OCI-LY7 (cell line): ENCODE results near the gene LPIN2. TPM values are rescaled to one million over a fixed set of nuclear protein-coding genes. Genes with fewer than 3 reads are reported as not detected.

Experiments used
- BruUV-seq: library from RNA; stranded (reverse); fragments of 400-500 nt; replicated peaks from 2 replicates; lab custom pipeline; 2021; lab: Mats Ljungman, UMichigan
- CTCF ChIA-PET: fragments of 300-600 bp; sonication (Branson Sonifier 250); formaldehyde crosslinking; loops from one replicate; lab custom pipeline; 2022; ENCODE audit warnings: antibody characterized with exemption; ENCODE audit not compliant: unreplicated experiment; lab: Charles Lee
- POLR2A ChIA-PET: fragments of 300-600 bp; sonication (Branson Sonifier 250); formaldehyde crosslinking; loops from one replicate; lab custom pipeline; 2022; ENCODE audit warnings: antibody characterized with exemption; lab: Charles Lee
- DNase-seq: peaks from one replicate; pipeline ENCODE4 v3.0.0-alpha.2; 2015; ENCODE audit warnings: low spot score
- H2AFZ ChIP-seq: fragments of 200-600 bp; sonication (generic), shearing (Covaris generic); 2 replicates; pipeline ENCODE4 v1.6.1; 2014; ENCODE audit warnings: mild to moderate bottlenecking, antibody characterized with exemption, low read length, moderate library complexity
- H3K27ac ChIP-seq: fragments of 200-600 bp; sonication (generic); 2 replicates; pipeline ENCODE4 v1.5.1; 2014; ENCODE audit warnings: mixed run types, low read depth, mild to moderate bottlenecking, moderate library complexity, low read length, inconsistent platforms; ENCODE audit not compliant: poor library complexity, severe bottlenecking
- H3K36me3 ChIP-seq: fragments of 200-600 bp; sonication (generic); 2 replicates; pipeline ENCODE4 v1.6.1; 2014; ENCODE audit warnings: mild to moderate bottlenecking, antibody characterized with exemption, low read length, moderate library complexity, mixed read lengths; ENCODE audit not compliant: insufficient read depth
- H3K4me1 ChIP-seq: fragments of 200-600 bp; sonication (generic); 2 replicates; pipeline ENCODE4 v1.5.1; 2014; ENCODE audit warnings: mild to moderate bottlenecking, low read length; ENCODE audit not compliant: insufficient read depth, poor library complexity, severe bottlenecking
- H3K4me2 ChIP-seq: fragments of 200-600 bp; sonication (generic); 2 replicates; pipeline ENCODE4 v1.6.1; 2014; ENCODE audit warnings: mild to moderate bottlenecking, low read length
- H3K4me3 ChIP-seq: fragments of 200-600 bp; sonication (generic); 2 replicates; pipeline ENCODE4 v1.5.1; 2014; ENCODE audit warnings: mild to moderate bottlenecking, low read depth, low read length; ENCODE audit not compliant: poor library complexity, severe bottlenecking
- H3K79me2 ChIP-seq: fragments of 200-600 bp; sonication (generic); 2 replicates; pipeline ENCODE4 v1.6.1; 2016; ENCODE audit warnings: low read depth, mild to moderate bottlenecking, low read length, moderate library complexity, mixed read lengths; ENCODE audit not compliant: insufficient read depth
- H3K9me2 ChIP-seq: fragments of 200-600 bp; sonication (generic); 2 replicates; pipeline ENCODE4 v1.6.1; 2016; ENCODE audit warnings: mild to moderate bottlenecking, low read length, mixed read lengths; ENCODE audit not compliant: insufficient read depth
- H3K9me3 ChIP-seq: fragments of 200-600 bp; sonication (generic); 2 replicates; pipeline ENCODE4 v1.6.1; 2014; ENCODE audit warnings: mild to moderate bottlenecking, mixed run types, low read length, mixed read lengths
- H4K20me1 ChIP-seq: fragments of 200-600 bp; sonication (generic); 2 replicates; pipeline ENCODE4 v1.6.1; 2014; ENCODE audit warnings: mild to moderate bottlenecking, antibody characterized with exemption, low read length, moderate library complexity, mixed read lengths; ENCODE audit not compliant: insufficient read depth
- EZH2phosphoT487 ChIP-seq: fragments of 200-600 bp; sonication (generic); IDR thresholded peaks from 2 replicates; pipeline ENCODE4 v1.6.1; 2018; ENCODE audit warnings: low read depth, borderline replicate concordance, mild to moderate bottlenecking, mixed run types, antibody characterized with exemption, low read length, moderate library complexity, mixed read lengths
- intact Hi-C: fragments of 100-400 bp; cut with micrococcal nuclease; formaldehyde crosslinking; loops from one replicate; pipeline ENCODE4 v1.10.0; 2022; ENCODE audit not compliant: unreplicated experiment
- total RNA-seq, 2 experiments: library from RNA; depleted of rRNA in 1 of 2; stranded (reverse); fragments of >200 nt in 1 of 2; shearing (Covaris generic) in 1 of 2; gene quantifications; 2 replicates each; pipeline ENCODE4 v1.2.3, GENCODE V29; 2014 to 2022
- TF ChIP-seq, protein P1 (sequence below): fragments of 200-600 bp; sonication (generic); conservative IDR thresholded peaks from 2 replicates; pipeline ENCODE4 v1.5.1; 2014; ENCODE audit warnings: mild to moderate bottlenecking, antibody characterized with exemption, low read length, moderate library complexity, mixed read lengths

Gene LPIN2
- total RNA-seq, 2 experiments from 2014 or later: 18.9 to 20.1 TPM

DNA sequence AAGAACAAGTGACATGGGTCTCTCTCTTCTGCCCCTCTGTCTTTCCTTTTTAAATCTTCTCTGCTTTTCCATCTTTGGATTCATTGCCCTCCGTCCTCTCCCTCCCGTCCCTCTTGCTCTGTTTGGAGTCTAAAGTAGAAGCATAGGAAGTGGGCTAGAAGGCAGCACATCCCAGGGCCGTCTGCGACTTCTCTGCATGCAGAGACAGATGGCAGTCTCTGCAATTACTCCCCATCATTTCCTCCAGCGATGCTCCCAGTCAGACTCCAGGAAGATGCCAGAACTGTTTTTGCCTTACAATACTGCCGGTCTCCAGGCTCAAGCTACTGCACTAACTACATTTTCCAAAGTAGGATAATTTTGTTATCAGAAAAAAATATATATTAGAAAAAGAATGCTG, 35.2 kb upstream of the LPIN2 start:
- TF ChIP-seq, protein P1, sequence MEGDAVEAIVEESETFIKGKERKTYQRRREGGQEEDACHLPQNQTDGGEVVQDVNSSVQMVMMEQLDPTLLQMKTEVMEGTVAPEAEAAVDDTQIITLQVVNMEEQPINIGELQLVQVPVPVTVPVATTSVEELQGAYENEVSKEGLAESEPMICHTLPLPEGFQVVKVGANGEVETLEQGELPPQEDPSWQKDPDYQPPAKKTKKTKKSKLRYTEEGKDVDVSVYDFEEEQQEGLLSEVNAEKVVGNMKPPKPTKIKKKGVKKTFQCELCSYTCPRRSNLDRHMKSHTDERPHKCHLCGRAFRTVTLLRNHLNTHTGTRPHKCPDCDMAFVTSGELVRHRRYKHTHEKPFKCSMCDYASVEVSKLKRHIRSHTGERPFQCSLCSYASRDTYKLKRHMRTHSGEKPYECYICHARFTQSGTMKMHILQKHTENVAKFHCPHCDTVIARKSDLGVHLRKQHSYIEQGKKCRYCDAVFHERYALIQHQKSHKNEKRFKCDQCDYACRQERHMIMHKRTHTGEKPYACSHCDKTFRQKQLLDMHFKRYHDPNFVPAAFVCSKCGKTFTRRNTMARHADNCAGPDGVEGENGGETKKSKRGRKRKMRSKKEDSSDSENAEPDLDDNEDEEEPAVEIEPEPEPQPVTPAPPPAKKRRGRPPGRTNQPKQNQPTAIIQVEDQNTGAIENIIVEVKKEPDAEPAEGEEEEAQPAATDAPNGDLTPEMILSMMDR: no peak
- no peak for TF ChIP-seq EZH2phosphoT487
- ChIA-PET POLR2A (interaction anchor here (0.7 to 1.0 kb wide), 2 partner anchors 11 to 101 kb away, joined by 3 to 4 read pairs; no protein-coding TSS in a partner anchor), CTCF (no interaction called here)
- H3K4me3 ChIP-seq: no peak overlapping the region
- no peak overlapping the region for H3K27ac ChIP-seq
- no peaks in the 10 kb centered on the region for H3K79me2 ChIP-seq
- no peaks in the 10 kb centered on the region for H3K9me2 ChIP-seq
- no TSS peak for BruUV-seq
- H3K9me3 ChIP-seq: no peaks in the 10 kb centered on the region
- no peaks in the 10 kb centered on the region for H3K36me3 ChIP-seq
- peak overlapping the region; percentile 46; the same call in 1 of the 2 replicates for H2AFZ ChIP-seq
- no peak for DNase-seq
- no peak overlapping the region for H3K4me2 ChIP-seq
- intact Hi-C loops: no loop called here
- H3K4me1 ChIP-seq: no peaks in the 10 kb centered on the region
- H4K20me1 ChIP-seq: no peaks in the 10 kb centered on the region

DNA sequence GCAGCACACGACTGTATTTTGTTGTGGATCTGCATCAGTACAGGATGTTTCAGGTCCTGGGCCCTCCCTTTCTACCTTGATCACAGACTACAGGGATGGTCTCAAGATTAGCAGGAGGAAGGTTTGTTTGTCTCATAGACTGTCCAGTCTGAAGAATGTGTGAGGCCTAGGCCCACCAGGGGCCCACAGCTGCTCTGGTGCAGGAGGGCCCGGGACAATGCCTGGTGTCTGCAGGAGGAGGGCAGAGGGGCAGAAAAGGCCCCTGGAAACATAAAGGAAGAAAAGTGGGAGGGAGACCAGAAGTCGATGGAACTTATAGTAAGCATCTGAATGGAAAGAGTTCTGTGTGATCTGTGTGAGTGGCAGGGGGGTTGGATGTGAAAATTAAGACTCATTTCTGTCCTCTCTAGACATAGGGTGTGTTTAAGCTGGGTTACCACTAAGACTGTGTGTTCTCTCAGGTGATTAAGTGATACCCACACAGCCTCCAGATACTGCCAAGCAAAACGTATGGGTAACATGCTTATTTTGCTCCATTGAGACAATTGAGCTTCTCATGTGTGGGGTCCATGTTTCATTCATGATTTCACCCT, 33.4 kb upstream of the LPIN2 start:
- DNase-seq: no peak
- CTCF ChIA-PET: no interaction called here
- POLR2A ChIA-PET: interaction anchor here (0.6 to 1.3 kb wide), 2 partner anchors 13 to 22 kb away, joined by 3 to 4 read pairs; no protein-coding TSS in a partner anchor

More for the DNA sequence above, 33.4 kb upstream of the LPIN2 start:
- no TSS peak for BruUV-seq
- Histone ChIP-seq H3K79me2 (no peaks in the 10 kb centered on the region), H2AFZ (peak overlapping the region; percentile 52; the same call in 1 of the 2 replicates), H4K20me1 (no peaks in the 10 kb centered on the region), H3K9me2 (no peaks in the 10 kb centered on the region), H3K36me3 (no peaks in the 10 kb centered on the region), H3K4me2 (no peak overlapping the region), H3K4me3 (no peak overlapping the region), H3K4me1 (no peaks in the 10 kb centered on the region), H3K27ac (no peak overlapping the region), H3K9me3 (no peaks in the 10 kb centered on the region)
- TF ChIP-seq, protein P1: no peak
- TF ChIP-seq EZH2phosphoT487: no peak
- intact Hi-C loops: no loop called here
